HG02970 (cell line): ENCODE results near the gene CDC123.
A peak's percentile ranks its signal among the peaks of the same experiment; 100 is the strongest.
"Not testable (repeated sequence)": the region's sequence is repeated elsewhere in the genome, so short reads cannot be mapped to it uniquely, and the experiment has no call there.

Experiments
- ATAC-seq: cut with Tn5 transposase; IDR thresholded peaks from one replicate; pipeline ENCODE4 v1.9.1; 2021; ENCODE audit warnings: mild to moderate bottlenecking, moderate library complexity, moderate number of reproducible peaks; ENCODE audit not compliant: unreplicated experiment, low FRiP score

Gene CDC123, protein sequence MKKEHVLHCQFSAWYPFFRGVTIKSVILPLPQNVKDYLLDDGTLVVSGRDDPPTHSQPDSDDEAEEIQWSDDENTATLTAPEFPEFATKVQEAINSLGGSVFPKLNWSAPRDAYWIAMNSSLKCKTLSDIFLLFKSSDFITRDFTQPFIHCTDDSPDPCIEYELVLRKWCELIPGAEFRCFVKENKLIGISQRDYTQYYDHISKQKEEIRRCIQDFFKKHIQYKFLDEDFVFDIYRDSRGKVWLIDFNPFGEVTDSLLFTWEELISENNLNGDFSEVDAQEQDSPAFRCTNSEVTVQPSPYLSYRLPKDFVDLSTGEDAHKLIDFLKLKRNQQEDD

GRCh38 chr10:12195603-12196506 lies at the start of gene CDC123, which contains the start of gene NUDT5:
Gene CDC123 (plus strand): TSS chr10:12196188. CDS start chr10:12196246, 58 bp downstream.
Gene NUDT5 (minus strand): TSS chr10:12195891. CDS start chr10:12186291, 9,600 bp downstream.
- peak; percentile 87 for ATAC-seq

DNA sequence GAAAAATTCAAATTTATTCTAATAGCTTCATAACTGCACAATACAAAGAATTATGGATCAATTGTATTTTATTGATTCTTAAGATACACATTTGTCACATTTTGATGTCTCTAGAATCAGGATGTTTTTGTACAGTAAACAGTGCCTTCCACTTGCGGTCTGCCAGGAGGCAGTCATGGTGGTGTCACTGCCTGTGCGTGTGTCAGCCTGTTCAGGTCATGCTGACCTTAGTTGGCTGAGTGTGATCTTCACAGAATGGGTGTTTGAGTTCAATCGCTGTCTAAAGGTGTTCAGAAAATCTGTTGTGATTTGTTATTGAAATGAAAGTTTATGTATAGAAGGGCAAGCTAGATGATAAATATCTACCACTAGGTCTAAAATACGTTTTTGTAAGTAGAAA lies 45.8 kb upstream of the CDC123 start:
- ATAC-seq: no peak

DNA sequence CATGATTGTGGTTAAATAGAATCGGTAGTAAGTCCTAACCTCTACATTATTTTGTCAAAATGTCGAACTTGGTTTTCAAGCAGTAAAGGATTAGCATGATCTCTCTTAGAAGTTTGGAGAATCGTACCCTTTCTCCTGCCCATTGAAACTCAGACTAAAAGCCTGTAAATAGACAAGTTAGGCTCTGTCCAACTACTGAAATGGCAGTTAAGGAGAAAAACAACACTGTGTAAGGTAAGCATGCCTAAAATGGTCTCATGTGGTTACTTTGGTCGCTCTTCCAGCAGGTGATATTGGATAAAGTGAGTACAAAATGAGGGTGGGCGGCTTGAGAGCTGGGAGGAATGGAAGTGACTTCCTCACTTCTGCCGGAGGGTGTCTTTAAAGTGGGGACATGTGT lies 41.5 kb upstream of the CDC123 start:
- ATAC-seq: no peak

DNA sequence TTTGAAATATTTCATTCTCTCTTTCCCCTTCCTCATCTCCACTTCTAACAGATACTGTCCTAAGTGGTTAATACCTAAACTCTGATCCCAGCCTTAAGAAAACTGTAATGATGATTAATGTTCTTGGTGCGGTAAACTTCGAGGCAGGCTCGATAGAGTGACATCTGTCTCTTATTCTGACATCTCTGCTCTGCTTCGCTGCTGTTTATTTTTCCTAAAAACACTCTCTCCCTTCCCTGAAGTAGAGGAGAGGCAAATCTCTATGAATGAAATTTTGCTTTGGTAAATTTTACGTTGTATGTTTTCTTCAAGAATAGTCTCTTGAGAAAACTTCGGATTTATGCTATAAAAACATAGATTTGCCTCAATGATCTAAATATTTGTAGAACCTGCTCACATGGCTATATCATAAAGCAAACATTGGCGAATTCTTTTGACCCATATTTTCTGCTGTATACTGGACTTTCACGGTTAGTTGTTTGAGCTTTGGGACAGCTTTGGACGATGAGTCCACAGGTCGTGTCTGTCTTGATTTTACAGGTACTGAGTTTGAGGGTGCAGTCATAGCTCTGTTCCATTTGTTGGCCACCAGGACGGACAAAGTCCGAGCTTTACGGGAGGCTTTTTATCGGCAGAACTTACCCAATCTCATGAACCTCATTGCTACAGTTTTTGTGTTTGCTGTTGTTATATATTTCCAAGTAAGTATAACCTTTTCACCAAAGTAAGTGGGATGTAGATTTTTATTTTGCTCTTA lies 39.4 kb upstream of the CDC123 start:
- no peak for ATAC-seq

GRCh38 chr10:12158111-12158510 lies 37.9 kb upstream of the CDC123 start:
- no peak for ATAC-seq

DNA sequence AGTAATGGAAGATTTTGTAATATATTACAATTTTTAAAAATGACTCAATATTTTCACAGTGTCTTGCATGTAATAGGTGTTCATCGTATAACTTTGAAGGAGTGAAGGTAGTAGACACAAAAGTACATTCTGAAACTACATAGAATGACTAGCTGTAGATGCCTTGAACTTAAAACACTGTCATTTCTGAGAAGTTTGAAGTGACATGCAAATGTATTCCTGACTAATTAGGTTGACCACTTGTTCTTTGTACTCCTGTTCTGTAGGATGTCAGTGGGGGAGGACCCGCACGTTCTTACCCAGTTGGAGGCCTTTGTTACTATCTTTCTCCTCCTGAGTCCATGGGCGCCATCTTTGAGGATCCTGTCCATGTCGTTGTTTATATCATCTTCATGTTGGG lies 35.3 kb upstream of the CDC123 start:
- no peak for ATAC-seq

DNA sequence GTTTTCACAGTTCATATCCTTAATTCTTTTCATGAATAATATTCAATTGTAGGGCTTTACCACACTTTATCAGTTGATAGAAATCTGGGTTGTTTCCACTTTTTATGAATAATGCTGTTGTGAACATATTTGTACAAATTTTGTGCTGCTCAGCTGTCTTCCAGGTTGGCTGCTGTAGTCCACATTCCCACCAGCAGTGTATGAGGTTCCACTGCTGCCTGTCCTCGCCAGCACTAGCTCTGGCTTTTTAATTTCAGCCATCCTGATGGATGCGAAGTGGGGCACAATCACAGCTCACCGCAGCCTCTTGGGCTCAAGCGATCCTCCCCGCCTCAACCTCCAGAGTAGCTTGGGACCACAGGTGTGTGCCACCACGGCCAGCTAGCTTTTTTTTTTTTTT lies 33.1 kb upstream of the CDC123 start:
- ATAC-seq: no peak

DNA sequence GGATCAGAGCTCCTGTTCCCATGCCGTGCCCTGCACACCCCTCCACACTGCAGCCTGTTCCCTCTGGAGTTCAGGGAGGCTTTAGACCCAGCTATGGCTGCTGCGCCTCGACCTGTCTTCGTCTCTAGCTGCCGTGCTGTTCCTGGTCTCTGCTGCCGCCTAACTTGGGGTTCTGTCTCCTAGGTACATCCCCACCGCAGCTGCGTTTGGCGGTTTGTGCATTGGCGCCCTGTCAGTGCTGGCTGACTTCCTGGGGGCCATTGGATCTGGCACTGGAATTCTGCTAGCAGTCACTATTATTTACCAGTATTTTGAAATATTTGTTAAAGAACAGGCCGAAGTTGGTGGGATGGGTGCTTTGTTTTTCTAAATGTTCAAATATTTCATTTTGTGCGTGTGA lies 31.9 kb upstream of the CDC123 start:
- no peak for ATAC-seq

GRCh38 chr10:12165036-12165435 lies 31.0 kb upstream of the CDC123 start:
- ATAC-seq: no peak

DNA sequence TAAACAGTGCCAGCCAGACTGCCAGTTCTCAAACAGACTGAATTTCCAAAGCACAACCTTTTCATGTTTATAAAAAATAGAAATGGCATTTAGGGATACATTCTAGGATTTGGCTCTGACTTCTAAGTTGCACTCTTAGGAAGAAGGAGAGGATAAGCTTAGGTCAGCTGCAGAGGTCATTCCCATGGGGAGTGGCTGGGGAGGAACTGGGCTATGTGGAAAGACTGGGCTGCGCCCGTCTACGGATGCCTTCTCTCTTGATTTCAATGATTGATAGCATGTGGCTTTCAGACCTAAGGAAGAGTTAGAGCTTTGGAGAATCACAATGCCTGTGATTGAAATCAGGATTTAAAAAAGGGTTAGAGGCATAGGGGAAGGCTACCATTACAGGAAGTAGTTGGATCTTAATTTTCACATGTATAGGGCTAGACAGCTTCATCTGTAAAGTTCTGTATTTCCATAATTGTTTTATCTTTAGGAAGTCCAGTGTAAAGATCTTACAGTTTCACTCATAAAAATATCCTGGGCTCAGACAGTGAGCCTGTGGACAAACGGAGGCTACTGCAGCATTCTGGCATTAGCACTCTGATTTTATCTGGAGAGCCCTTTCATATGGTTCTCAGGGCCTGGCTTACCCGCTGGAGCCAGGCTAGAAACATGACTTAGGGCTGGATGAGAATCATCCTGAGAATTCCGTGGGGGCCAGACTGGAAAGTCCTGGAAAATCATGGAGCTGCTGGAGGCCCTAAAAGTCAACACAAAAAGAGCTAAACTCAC lies 29.8 kb upstream of the CDC123 start:
- no peak for ATAC-seq

- ATAC-seq: not testable (repeated sequence)
Observed at GRCh38 chr10:12171512-12171911, 24.5 kb upstream of the CDC123 start.

DNA sequence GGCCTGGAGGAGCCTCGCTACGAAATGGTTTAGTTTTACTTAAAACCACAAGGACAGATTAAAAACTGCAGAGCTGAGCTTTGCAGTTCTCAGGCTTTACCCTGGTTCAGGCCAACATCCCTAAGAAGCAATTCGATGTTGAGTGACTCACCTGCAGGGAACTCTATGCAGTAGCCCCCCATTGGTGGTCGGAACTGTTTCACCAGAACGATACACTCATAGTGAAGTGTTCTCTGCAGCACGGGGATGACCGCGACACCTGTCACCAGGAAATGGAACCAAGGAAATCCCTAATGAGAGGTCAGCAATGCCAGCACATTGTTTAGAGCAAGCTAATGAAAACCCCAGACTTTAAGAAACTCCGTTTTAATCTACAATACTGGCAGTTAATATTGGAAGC lies 18.3 kb upstream of the CDC123 start:
- no peak for ATAC-seq

GRCh38 chr10:12179606-12180170 lies 16.3 kb upstream of the CDC123 start:
- no peak for ATAC-seq

- no peak for ATAC-seq
Observed at GRCh38 chr10:12180221-12180974, 15.6 kb upstream of the CDC123 start.

GRCh38 chr10:12181065-12181775 lies 14.8 kb upstream of the CDC123 start:
- no peak for ATAC-seq

DNA sequence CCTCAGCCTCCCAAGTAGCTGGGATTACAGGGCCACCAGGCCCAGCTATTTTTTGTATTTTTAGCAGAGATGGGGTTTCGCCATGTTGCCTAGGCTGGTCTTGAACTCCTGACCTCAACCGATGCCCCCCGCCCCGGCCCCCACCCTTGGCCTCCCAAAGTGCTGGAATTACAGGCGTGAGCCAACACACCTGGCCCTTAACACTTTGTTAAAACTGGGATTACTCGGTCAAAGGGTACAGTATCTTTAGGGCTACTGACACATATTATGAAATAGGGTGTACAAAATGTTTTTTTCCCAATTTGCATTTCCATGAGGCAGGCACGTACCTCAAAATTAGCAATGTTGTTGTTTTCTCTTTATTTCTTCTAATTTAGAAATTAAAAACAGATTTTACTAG lies 11.8 kb upstream of the CDC123 start:
- ATAC-seq: no peak

- no peak for ATAC-seq
Observed at GRCh38 chr10:12186323-12186722, 9.7 kb upstream of the CDC123 start.

- ATAC-seq: no peak
Observed at GRCh38 chr10:12187321-12187905, 8.6 kb upstream of the CDC123 start.
